Spleen (tissue), 7 donors: ENCODE measurements around the gene ZNF148.

Experiments used
- POLR2A ChIP-seq, 3 donors: fragments of 450-650 bp; IDR thresholded peaks; one replicate each; pipeline ENCODE4 v1.5.1; 2017; ENCODE audit warnings: antibody characterized with exemption in 3 of 3, mild to moderate bottlenecking in 1 of 3
- POLR2AphosphoS5 ChIP-seq, 3 donors: sonication (generic); formaldehyde crosslinking; IDR thresholded peaks; one replicate each; pipeline ENCODE4 v1.5.1; 2017; ENCODE audit warnings: antibody characterized with exemption in 3 of 3
- TF ChIP-seq, protein P1 (sequence below), 11 experiments: fragments of 200-600 bp in 7 of 11; fragments of 450-650 bp in 4 of 11; sonication (generic) in 4 of 11; IDR thresholded peaks in 8 of 11; conservative IDR thresholded peaks in 3 of 11; 1 replicate in 7 of 11; 2 replicates in 4 of 11; pipeline versions ENCODE4 v1.4.0 to v1.8.0; 2016 to 2021; ENCODE audit warnings: antibody characterized with exemption in 11 of 11, inconsistent platforms in 4 of 11, mild to moderate bottlenecking in 1 of 11
- donor health status: DM: no; HTN: no; CAD: no; lungs with moderate emphysema.
- donor health status: DM: no; HTN: no; CAD: no.
- donor health status: DM: no; HTN: no; CAD: no.

DNA sequence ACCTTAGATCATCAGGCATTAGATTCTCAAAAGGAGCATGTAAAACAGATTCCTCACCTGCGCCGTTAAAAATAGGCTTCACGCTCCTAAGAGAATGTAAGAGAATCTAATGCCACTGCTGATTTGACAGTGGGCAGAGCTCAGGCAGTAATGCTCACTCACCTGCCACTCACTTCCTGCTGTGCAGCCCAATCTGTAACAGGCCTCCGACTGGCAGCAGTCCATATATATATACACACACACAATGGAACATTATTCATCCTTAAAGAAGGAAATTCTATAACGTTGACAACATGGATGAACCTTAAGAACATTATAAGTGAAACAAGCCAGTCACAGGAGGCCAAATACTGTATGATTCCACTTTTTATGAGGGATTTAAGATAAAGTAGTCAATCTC, 24.5 kb downstream of the ZNF148 start:
- TF ChIP-seq POLR2A (IDR thresholded peaks at IDR 0.05) = no peak
- TF ChIP-seq, protein P1, sequence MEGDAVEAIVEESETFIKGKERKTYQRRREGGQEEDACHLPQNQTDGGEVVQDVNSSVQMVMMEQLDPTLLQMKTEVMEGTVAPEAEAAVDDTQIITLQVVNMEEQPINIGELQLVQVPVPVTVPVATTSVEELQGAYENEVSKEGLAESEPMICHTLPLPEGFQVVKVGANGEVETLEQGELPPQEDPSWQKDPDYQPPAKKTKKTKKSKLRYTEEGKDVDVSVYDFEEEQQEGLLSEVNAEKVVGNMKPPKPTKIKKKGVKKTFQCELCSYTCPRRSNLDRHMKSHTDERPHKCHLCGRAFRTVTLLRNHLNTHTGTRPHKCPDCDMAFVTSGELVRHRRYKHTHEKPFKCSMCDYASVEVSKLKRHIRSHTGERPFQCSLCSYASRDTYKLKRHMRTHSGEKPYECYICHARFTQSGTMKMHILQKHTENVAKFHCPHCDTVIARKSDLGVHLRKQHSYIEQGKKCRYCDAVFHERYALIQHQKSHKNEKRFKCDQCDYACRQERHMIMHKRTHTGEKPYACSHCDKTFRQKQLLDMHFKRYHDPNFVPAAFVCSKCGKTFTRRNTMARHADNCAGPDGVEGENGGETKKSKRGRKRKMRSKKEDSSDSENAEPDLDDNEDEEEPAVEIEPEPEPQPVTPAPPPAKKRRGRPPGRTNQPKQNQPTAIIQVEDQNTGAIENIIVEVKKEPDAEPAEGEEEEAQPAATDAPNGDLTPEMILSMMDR (IDR thresholded peaks at IDR 0.05 in 8 of 11, conservative IDR thresholded peaks at IDR 0.05 in 3 of 11) = no peak
- TF ChIP-seq POLR2AphosphoS5 (IDR thresholded peaks at IDR 0.05) = no peak
